IMR-90 (cell line): Measurements from ENCODE around the gene PRMT1. TPM values are rescaled to one million over a fixed set of nuclear protein-coding genes. Genes with fewer than 3 reads are reported as not detected.

Experiments used
- ATAC-seq: fragments of 200-7000 bp; cut with Tn5 transposase; 2 replicates; pipeline ENCODE4 v1.9.1; 2020; ENCODE audit warnings: low read depth, mild to moderate bottlenecking, moderate library complexity
- BruUV-seq: library from RNA; stranded (reverse); fragments of 400-500 nt; replicated peaks from 2 replicates; lab custom pipeline; 2021; lab: Mats Ljungman, UMichigan
- CTCF ChIA-PET: fragments of 300-600 bp; formaldehyde crosslinking; extraction: SDS; loops from one replicate; lab custom pipeline; 2021; ENCODE audit warnings: antibody characterized with exemption; lab: Yijun Ruan, JAX
- POLR2A ChIA-PET: fragments of 300-600 bp; sonication (Branson Sonifier 250); formaldehyde crosslinking; loops from one replicate; lab custom pipeline; 2022; ENCODE audit warnings: antibody characterized with exemption; ENCODE audit not compliant: unreplicated experiment; lab: Charles Lee
- DNase-seq: peaks from one replicate; pipeline ENCODE4 v3.0.0; 2013
- H2AFZ ChIP-seq: replicated peaks from 2 replicates; pipeline ENCODE3; 2013; ENCODE audit warnings: low read length, mild to moderate bottlenecking; ENCODE audit not compliant: poor library complexity
- H2AK5ac ChIP-seq: 2 replicates; pipeline ENCODE4 v1.6.1; 2013; ENCODE audit warnings: low read depth, low read length, inconsistent platforms
- H2AK9ac ChIP-seq: replicated peaks from 2 replicates; pipeline ENCODE3; 2013; ENCODE audit warnings: mild to moderate bottlenecking, low read depth, low read length, moderate library complexity; ENCODE audit not compliant: poor library complexity
- H2BK120ac ChIP-seq: 2 replicates; pipeline ENCODE4 v1.6.1; 2013; ENCODE audit warnings: low read depth, low read length, inconsistent platforms
- H2BK15ac ChIP-seq: 3 replicates; pipeline ENCODE4 v1.6.1; 2013; ENCODE audit warnings: low read depth, low read length, inconsistent platforms
- H2BK20ac ChIP-seq: 2 replicates; pipeline ENCODE4 v1.6.1; 2013; ENCODE audit warnings: low read depth, mild to moderate bottlenecking, inconsistent platforms, low read length, moderate library complexity
- H2BK5ac ChIP-seq: 2 replicates; pipeline ENCODE4 v1.6.1; 2013; ENCODE audit warnings: mild to moderate bottlenecking, low read depth, low read length, inconsistent platforms; ENCODE audit not compliant: poor library complexity, severe bottlenecking
- H3K14ac ChIP-seq: replicated peaks from 2 replicates; pipeline ENCODE4 v1.6.1; 2013; ENCODE audit warnings: low read depth, low read length, inconsistent platforms
- H3K18ac ChIP-seq: 2 replicates; pipeline ENCODE4 v1.6.1; 2013; ENCODE audit warnings: low read depth, low read length, control low read depth
- H3K23ac ChIP-seq: 2 replicates; pipeline ENCODE4 v1.6.1; 2013; ENCODE audit warnings: low read depth, low read length, inconsistent platforms
- H3K27ac ChIP-seq: 2 replicates; pipeline ENCODE4 v1.5.1; 2013; ENCODE audit warnings: mild to moderate bottlenecking, control low read depth, low read length; ENCODE audit not compliant: insufficient read depth
- H3K27me3 ChIP-seq: 2 replicates; pipeline ENCODE4 v1.6.1; 2013; ENCODE audit warnings: low read length; ENCODE audit not compliant: control insufficient read depth, insufficient read depth
- H3K36me3 ChIP-seq: 2 replicates; pipeline ENCODE4 v1.6.1; 2013; ENCODE audit warnings: low read length, mixed read lengths; ENCODE audit not compliant: control insufficient read depth, insufficient read depth
- H3K4ac ChIP-seq: 2 replicates; pipeline ENCODE4 v1.6.1; 2013; ENCODE audit warnings: low read depth, low read length, inconsistent platforms
- H3K4me1 ChIP-seq: 2 replicates; pipeline ENCODE4 v1.6.1; 2013; ENCODE audit warnings: low read length, mixed read lengths; ENCODE audit not compliant: control insufficient read depth, insufficient read depth
- H3K4me2 ChIP-seq: 2 replicates; pipeline ENCODE4 v1.6.1; 2013; ENCODE audit warnings: low read depth, mild to moderate bottlenecking, control low read depth, low read length, moderate library complexity
- H3K4me3 ChIP-seq: 2 replicates; pipeline ENCODE4 v1.5.1; 2013; ENCODE audit warnings: low read depth, mild to moderate bottlenecking, control low read depth, low read length, moderate library complexity; ENCODE audit not compliant: insufficient read depth
- H3K56ac ChIP-seq: 2 replicates; pipeline ENCODE4 v1.6.1; 2013; ENCODE audit warnings: low read length, inconsistent platforms; ENCODE audit not compliant: insufficient read depth; ENCODE audit errors: extremely low read depth
- H3K79me1 ChIP-seq, 2 experiments: 2 replicates each; pipeline ENCODE4 v1.6.1; 2013; ENCODE audit warnings: low read length in 2 of 2, inconsistent platforms in 1 of 2, low read depth in 1 of 2
- H3K9ac ChIP-seq: 2 replicates; pipeline ENCODE4 v1.6.1; 2013; ENCODE audit warnings: low read depth, low read length, control low read depth
- H3K9me1 ChIP-seq: 2 replicates; pipeline ENCODE4 v1.6.1; 2013; ENCODE audit warnings: low read length, inconsistent platforms; ENCODE audit not compliant: insufficient read depth
- H3K9me3 ChIP-seq: 2 replicates; pipeline ENCODE4 v1.6.1; 2013; ENCODE audit warnings: low read length; ENCODE audit not compliant: control insufficient read depth, insufficient read depth
- H4K20me1 ChIP-seq: 2 replicates; pipeline ENCODE4 v1.6.1; 2013; ENCODE audit warnings: low read length, inconsistent platforms; ENCODE audit not compliant: insufficient read depth
- H4K5ac ChIP-seq: 2 replicates; pipeline ENCODE4 v1.6.1; 2013; ENCODE audit warnings: mild to moderate bottlenecking, low read depth, low read length, control low read depth
- H4K8ac ChIP-seq, 2 experiments: 2 replicates each; pipeline ENCODE4 v1.6.1; 2013; ENCODE audit warnings: low read depth in 2 of 2, low read length in 2 of 2, control low read depth in 1 of 2, inconsistent platforms in 1 of 2
- H4K91ac ChIP-seq: 2 replicates; pipeline ENCODE4 v1.6.1; 2013; ENCODE audit warnings: low read depth, low read length, inconsistent platforms; ENCODE audit not compliant: insufficient read depth
- CTCF ChIP-seq: conservative IDR thresholded peaks from 2 replicates; pipeline ENCODE4 v1.5.1; 2012; ENCODE audit warnings: mild to moderate bottlenecking, low read depth, low read length, improper control_type of control experiment
- FOS ChIP-seq: fragments of 150-350 bp; IDR thresholded peaks from 2 replicates; pipeline ENCODE4 v1.6.1; 2016; ENCODE audit warnings: low read depth, low read length
- MAZ ChIP-seq: IDR thresholded peaks from 2 replicates; pipeline ENCODE4 v1.6.1; 2012; ENCODE audit warnings: low read depth, mild to moderate bottlenecking, low read length, improper control_type of control experiment, moderate library complexity, borderline replicate concordance
- NFE2L2 ChIP-seq: fragments of 150-350 bp; IDR thresholded peaks from 2 replicates; pipeline ENCODE4 v1.6.1; 2016; ENCODE audit warnings: low read depth, mild to moderate bottlenecking, low read length
- RAD21 ChIP-seq: IDR thresholded peaks from 2 replicates; pipeline ENCODE4 v1.6.1; 2012; ENCODE audit warnings: low read length, improper control_type of control experiment
- RFX5 ChIP-seq: IDR thresholded peaks from 2 replicates; pipeline ENCODE4 v1.8.0; 2012; ENCODE audit warnings: low read depth, mild to moderate bottlenecking, low read length, moderate library complexity
- SMC3 ChIP-seq: fragments of 150-350 bp; IDR thresholded peaks from 2 replicates; pipeline ENCODE4 v1.6.1; 2016; ENCODE audit warnings: low read depth, mild to moderate bottlenecking, antibody characterized with exemption, low read length, moderate library complexity
- WGBS, 2 experiments: methylation state at CpG; one replicate each; pipeline versions ENCODE4 v1.1.5 to v1.1.7; 2013; ENCODE audit warnings: missing lambda C conversion rate in 2 of 2; ENCODE audit not compliant: insufficient read length in 1 of 2; ENCODE audit errors: extremely low coverage in 2 of 2; 5-methylcytosine and 5-hydroxymethylcytosine counted together
- dilution Hi-C: fragments of 300-500 bp; cut with HindIII; formaldehyde crosslinking; loops from one replicate; pipeline ENCODE4 v1.14.3; 2018; ENCODE audit warnings: low sequenced_read_pairs; ENCODE audit not compliant: unreplicated experiment
- in situ Hi-C: fragments of 300-500 bp; cut with MboI; formaldehyde crosslinking; loops from 3 replicates; pipeline ENCODE4 v1.14.3; 2019; ENCODE audit warnings: low sequenced_read_pairs, inconsistent platforms, mixed read lengths
- intact Hi-C: fragments of 100-400 bp; cut with micrococcal nuclease; formaldehyde crosslinking; loops from 2 replicates; pipeline ENCODE4 v1.10.0; 2022
- polyA plus RNA-seq, 3 experiments: library from polyadenylated mRNA; depleted of rRNA; stranded (reverse); fragments of >200 nt; gene quantifications; 2 replicates each; pipeline ENCODE4 v1.2.3, GENCODE V29; 2012; ENCODE audit warnings: low replicate concordance in 1 of 3
- total RNA-seq: library from RNA; depleted of rRNA; stranded (reverse); fragments of >200 nt; gene quantifications from 2 replicates; pipeline ENCODE4 v1.2.3, GENCODE V29; 2012
- TF ChIP-seq, protein P1 (sequence below): fragments of 150-350 bp; IDR thresholded peaks from 2 replicates; pipeline ENCODE4 v1.6.1; 2017; ENCODE audit warnings: mild to moderate bottlenecking, antibody characterized with exemption, low read length, low read depth

Gene PRMT1
- total and polyA plus RNA-seq, 2 of the 4 experiments (the other 2 are of a cell fraction): 497 to 840 TPM

DNA sequence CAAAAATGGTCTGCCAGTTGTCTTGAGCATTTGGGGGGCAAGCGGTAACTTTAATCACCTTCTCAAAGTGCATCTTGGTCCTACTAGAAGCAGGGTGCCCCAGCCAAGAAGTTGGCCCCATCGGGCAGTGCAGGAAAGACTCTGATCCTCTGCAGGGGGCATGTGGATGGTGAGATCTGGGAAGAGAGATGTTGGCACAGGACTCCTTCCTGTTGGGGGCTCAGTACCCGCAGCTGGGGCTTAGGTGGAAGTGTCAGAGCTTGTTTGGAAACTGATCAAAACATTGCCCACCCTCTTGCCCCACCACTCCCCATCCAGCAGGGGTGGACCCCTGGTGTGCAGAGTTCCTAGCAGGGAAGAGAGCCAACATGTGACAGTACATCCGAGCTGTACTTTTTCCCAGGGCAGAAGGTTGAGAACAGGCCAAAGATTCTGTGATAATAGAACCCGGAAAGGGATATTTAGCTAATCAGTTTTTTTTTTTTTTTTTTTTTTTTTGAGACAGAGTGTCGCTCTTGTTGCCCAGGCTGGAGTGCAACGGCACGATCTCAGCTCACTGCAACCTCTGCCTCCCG is 46.0 kb upstream of the PRMT1 start:
- BruUV-seq: no TSS peak
- in situ Hi-C loops: no loop called here
- no peak overlapping the region for H3K4me2 ChIP-seq

More for the DNA sequence above, 46.0 kb upstream of the PRMT1 start:
- H3K9ac ChIP-seq: no peak overlapping the region
- peaks cover 2% of the 10 kb centered on the region; the same call in 1 of the 2 replicates for H3K4me1 ChIP-seq
- WGBS, 2 experiments: no CpG with 5 or more reads among the region's 9 CpGs
- no peak for TF ChIP-seq NFE2L2
- no peak for TF ChIP-seq SMC3
- TF ChIP-seq RFX5: no peak
- TF ChIP-seq RAD21: no peak
- no peak for TF ChIP-seq MAZ
- no peak for TF ChIP-seq CTCF
- no peak for TF ChIP-seq FOS
- TF ChIP-seq, protein P1, sequence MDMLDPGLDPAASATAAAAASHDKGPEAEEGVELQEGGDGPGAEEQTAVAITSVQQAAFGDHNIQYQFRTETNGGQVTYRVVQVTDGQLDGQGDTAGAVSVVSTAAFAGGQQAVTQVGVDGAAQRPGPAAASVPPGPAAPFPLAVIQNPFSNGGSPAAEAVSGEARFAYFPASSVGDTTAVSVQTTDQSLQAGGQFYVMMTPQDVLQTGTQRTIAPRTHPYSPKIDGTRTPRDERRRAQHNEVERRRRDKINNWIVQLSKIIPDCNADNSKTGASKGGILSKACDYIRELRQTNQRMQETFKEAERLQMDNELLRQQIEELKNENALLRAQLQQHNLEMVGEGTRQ: no peak
- no peak overlapping the region for H3K23ac ChIP-seq
- no peak overlapping the region for H3K4ac ChIP-seq
- DNase-seq (no peak), ATAC-seq (no peak)
- no peak overlapping the region for H2AK9ac ChIP-seq
- no peak overlapping the region for H3K56ac ChIP-seq
- H3K4me3 ChIP-seq: no peak overlapping the region
- H2AFZ ChIP-seq: no peak overlapping the region
- no peak overlapping the region; a peak in 1 of 4 replicates for H4K8ac ChIP-seq
- no peak overlapping the region for H2BK5ac ChIP-seq
- no peak overlapping the region for H2BK20ac ChIP-seq
- H3K14ac ChIP-seq: no peak overlapping the region
- intact Hi-C loops (no loop called here), dilution Hi-C loops (no loop called here)
- no peak overlapping the region for H2BK15ac ChIP-seq
- H3K9me3 ChIP-seq: no peaks in the 10 kb centered on the region
- H4K5ac ChIP-seq: no peak overlapping the region
- H4K91ac ChIP-seq: no peak overlapping the region
- H3K18ac ChIP-seq: no peak overlapping the region
- no peaks in the 10 kb centered on the region for H4K20me1 ChIP-seq
- H3K36me3 ChIP-seq: peaks cover 22% of the 10 kb centered on the region
- ChIA-PET POLR2A (no interaction called here), CTCF (interaction anchor here (0.6 to 1.0 kb wide), 2 partner anchors 10 to 157 kb away, joined by 3 to 4 read pairs; partner anchors contain the start of gene FLT3LG)
- H2BK120ac ChIP-seq: no peak overlapping the region
- no peaks in the 10 kb centered on the region for H3K27me3 ChIP-seq
- peaks cover 0 to 23% of the 10 kb centered on the region in 2 experiments; a peak in 2 of 4 replicates for H3K79me1 ChIP-seq
- H3K9me1 ChIP-seq: peaks cover 9% of the 10 kb centered on the region; the same call in 1 of the 2 replicates
- no peak overlapping the region for H3K27ac ChIP-seq
- no peak overlapping the region for H2AK5ac ChIP-seq
